Measurements from ENCODE around the gene HIP1.
"Not testable (repeated sequence)": the region's sequence is repeated elsewhere in the genome, so short reads cannot be mapped to it uniquely, and the experiment has no call there.

The HIP1 gene

GRCh38 chr7:75639071-75639885 is 99.5 kb downstream of the HIP1 start:
- peak; percentile 47 for DNase-seq

- no peak for DNase-seq
These were observed 100.1 kb downstream of the HIP1 start for GRCh38 chr7:75638594-75639070.

DNA sequence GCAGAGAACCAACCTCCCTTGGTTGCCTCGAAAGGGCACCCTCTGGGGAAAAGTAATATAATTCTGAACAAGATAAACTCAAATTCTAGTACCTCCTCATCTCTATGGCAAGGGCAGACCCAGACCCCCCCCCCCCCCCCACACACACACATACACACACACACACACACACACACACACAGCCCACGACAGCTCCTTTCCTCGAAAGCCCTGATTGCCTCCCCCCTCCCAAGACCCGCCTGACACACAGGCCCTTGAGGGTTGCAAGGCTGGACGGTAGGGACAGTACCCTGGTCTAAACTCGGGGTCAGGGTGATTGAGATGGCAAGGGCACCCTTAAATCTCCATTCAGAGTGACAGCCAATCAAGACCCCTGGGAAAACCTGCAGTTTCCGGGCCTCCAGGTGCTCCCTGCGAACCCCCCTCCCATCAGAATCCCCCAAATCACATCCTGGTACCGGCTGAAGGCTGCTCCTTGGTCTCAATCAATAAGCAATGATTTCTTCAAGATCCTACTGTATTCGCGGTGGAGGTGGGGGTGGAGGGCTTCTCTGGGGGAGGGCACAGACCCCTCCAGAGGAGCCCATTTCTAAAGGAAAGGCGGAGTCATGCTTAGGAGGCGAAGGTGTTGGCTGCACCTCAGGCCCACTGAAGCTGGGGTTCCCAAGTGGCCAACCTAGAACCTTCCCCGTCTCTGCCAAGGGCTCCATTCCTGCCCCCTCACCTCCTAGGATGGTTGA is 100.7 kb downstream of the HIP1 start:
- no peak for DNase-seq

- no peak for DNase-seq
These were observed 103.7 kb downstream of the HIP1 start for GRCh38 chr7:75635036-75635435.

GRCh38 chr7:75632587-75632986 is 106.2 kb downstream of the HIP1 start:
- not testable (repeated sequence) for DNase-seq

- peak; percentile 73 for DNase-seq
These were observed 107.0 kb downstream of the HIP1 start for GRCh38 chr7:75631711-75632110.

GRCh38 chr7:75630549-75630948 is 108.2 kb downstream of the HIP1 start:
- no peak for DNase-seq

- no peak for DNase-seq
These were observed 109.7 kb downstream of the HIP1 start for GRCh38 chr7:75629044-75629443.

- DNase-seq = no peak
These were observed 110.7 kb downstream of the HIP1 start for GRCh38 chr7:75628055-75628454.

DNA sequence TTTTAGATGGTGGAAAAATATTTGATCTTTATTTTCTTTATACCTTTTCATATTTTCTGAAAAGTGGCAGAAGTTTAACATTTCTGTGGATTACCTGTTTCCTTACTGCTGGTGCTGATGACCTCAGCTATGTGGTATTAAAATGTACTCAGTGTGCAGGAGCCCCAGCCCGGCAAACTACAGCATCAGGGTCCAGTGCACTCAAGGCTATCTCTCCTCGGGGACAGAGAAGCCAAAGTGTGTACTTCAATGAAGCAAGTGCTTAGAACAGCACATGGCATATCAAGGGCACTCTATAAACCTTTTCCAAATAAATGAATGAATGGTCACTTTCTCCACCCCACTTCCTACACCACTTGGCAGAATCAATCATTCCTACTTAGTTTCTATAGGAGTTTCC is 111.8 kb downstream of the HIP1 start:
- DNase-seq = no peak

GRCh38 chr7:75625868-75626267 is 112.9 kb downstream of the HIP1 start:
- no peak for DNase-seq

DNA sequence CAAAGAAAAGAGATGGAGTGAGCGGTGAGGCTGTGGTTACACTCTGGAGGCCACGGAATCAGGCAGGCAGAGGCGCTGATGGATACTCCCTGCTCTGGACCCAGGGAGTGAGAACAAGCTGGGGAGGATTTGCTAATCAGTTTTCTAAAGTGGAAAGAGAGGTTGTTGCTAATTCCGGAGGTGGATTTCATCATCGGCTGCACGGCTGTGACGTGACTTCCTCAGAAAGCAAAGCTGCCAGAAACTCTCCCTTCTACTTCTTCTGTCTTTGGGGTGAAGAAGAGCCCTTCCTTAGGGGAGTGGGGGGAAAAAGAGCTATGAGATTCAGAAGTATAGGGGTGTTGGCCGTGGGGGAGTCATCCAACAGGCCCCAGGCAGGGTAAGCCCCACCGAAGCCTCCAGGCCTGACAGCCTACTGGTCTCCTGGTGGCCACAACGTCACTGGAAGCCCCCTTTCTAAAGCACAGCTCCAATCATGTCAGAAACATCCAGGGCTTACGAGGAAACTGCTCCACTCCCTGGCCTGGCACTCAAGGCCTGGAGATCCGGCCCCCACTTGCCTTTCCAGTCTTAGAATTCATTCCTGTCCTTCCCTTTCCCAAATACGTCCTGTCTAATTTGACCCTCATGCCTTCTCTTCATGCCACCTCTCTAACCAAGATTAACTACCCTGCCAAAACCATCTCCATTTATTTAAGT is 114.5 kb downstream of the HIP1 start:
- peak; percentile 82 for DNase-seq

DNA sequence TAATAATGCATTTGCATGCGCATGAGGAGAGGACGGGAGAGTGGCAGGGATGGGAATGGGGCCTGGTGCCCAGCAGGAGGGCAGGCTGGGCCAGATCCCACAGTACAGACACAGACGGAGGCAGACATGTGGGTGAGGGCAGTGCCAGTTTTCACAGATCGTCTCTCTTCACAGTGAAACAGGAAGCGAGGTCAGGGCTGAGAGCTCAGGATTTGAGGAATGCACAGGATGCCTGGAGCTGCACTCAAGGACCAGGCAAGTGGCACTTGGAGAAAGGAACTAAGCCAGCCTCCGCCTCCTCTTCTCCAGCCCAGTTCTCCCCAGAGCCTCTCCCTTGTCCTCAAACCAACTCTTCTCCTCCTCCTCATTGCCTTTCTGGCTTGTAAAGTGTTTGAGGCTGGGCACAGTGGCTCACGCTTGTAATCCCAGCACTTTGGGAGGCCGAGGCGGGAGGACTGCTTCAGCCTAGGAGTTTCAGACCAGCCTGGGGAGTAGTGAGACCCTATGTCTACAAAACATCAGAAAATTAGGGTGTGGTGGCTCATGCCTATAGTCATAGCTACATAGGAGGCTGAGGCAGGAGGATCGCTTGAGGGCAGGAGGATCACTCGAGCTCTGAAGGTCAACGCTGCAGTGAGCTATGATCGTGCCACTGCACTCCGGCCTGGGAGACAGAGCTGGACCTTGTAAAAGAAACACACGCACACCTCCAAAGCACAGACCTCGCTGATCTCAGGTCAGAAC is 115.2 kb downstream of the HIP1 start:
- no peak for DNase-seq

- DNase-seq = no peak
These were observed 117.6 kb downstream of the HIP1 start for GRCh38 chr7:75621124-75621523.

GRCh38 chr7:75619636-75620035 is 119.1 kb downstream of the HIP1 start:
- no peak for DNase-seq

- peak; percentile 97 for DNase-seq
These were observed 121.0 kb downstream of the HIP1 start for GRCh38 chr7:75617634-75618234.

DNA sequence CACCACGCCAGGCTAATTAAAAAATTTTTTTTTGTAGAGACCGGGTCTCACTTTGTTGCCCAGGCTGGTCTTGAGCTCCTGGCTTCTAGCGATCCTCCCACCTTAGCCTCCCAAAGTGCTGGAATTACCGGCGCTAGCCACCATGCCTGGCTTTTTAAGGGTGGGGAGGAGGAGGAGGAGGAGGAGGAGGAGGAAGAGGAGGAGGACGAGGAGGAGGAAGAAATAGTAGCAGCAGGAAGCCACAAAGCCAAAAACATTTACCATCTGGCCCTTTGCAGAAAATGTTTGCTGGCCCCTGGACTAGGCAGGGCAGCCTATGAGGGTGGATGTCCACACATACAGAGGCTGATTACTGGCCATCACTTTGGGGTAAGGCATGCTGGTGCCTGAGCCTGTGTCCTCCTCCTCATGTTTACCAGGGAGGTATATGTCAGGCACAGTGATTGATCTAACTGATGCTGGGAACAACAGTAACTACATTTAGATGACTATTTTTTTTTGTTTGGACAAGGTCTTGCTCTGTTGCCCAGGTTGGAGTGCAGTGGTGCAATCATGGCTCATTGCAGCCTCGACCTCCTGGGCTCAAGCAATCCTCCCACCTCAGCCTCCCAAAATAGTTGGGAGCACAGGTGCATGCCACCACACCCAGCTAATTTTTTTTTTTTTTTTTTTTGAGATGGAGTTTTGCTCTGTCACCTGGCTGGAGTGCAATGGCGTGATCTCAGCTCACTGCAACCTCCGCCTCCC is 122.1 kb downstream of the HIP1 start:
- DNase-seq = no peak

DNA sequence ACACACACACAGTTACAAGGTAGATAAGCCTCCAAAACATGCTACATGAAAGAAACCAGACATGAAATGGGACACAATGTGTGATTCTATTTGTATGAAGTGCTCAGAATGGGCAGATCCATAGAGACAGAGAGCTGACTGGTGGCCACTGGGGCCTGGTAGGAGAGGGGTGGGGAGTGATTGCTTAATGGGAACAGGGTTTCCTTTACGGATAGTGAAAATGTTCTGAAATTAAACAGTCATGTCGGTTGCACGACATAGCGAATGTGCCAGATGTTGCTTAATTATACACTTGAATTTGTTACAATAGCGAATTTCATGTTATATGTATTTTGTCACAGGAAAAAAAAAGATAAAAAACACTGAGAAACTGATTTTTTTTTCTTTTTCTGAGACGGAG is 124.3 kb downstream of the HIP1 start:
- peak; percentile 68 for DNase-seq

DNA sequence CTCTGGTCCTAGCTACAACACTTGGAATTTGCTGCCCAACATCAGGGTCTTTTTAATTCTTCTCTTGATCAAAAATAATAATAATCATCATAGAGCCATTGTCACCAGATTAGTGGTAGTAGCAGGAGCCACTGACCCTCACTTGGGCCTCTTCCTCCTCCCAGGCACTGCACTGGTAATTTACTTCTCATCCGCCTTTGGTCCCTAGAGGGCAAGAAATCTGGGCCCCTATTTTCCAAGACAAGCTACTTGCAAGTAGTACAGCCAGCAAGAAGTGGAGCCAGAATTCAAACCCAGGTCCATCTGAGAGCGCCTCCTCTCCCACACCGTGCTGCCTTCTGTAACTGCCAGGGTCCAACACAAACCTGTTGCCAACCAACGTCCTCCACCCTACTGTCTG is 125.4 kb downstream of the HIP1 start:
- no peak for DNase-seq

GRCh38 chr7:75611557-75612178 is 127.1 kb downstream of the HIP1 start:
- no peak for DNase-seq

- DNase-seq = not testable (repeated sequence)
These were observed 129.3 kb downstream of the HIP1 start for GRCh38 chr7:75609416-75609815.
